Measurements from ENCODE around the gene TNIK. TPM values are rescaled to one million over a fixed set of nuclear protein-coding genes. Genes with fewer than 3 reads are reported as not detected.

Gene TNIK
- total and polyA plus RNA-seq, 4 donors, result 3.7 to 9.8 (median 5.2) TPM

DNA sequence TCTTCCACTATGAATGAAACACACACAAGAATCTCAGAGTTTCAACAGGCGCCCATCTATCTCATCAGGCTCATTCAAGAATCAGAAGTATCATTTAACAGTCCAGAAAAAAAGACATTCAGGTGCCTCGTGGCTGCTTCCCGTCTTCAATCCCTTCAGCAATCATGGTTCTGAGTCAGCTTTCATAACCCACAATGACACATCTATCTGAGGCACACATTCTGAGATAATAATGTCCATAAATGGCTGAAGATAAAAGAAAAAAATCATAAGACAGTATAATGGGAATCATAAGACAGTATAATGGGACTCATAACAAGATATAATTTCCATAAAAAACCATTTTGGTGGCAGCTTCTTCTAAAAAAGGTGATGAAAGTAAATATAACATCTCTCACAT lies 52.4 kb downstream of the TNIK start:
- Histone ChIP-seq H3K4me1 (ENCODE audit: control insufficient read depth in 4 of 4, insufficient read depth in 4 of 4, low read length in 3 of 4) (peaks cover 0 to 3% (median 0%) of the 10 kb centered on the region in 4 donors), H3K9ac (ENCODE audit: low read depth in 1 of 2, low read length in 2 of 2) (no peak overlapping the region), H3K27ac (ENCODE audit: low read depth in 1 of 2, low read length in 2 of 2) (no peak overlapping the region), H3K9me3 (ENCODE audit: control insufficient read depth in 4 of 4, low read length in 3 of 4) (no peaks in the 10 kb centered on the region), H3K4me3 (ENCODE audit: low read depth in 1 of 3, low read length in 3 of 3) (no peak overlapping the region), H3K27me3 (ENCODE audit: control insufficient read depth in 4 of 4, insufficient read depth in 4 of 4, low read length in 3 of 4) (no peaks in the 10 kb centered on the region), H3K36me3 (ENCODE audit: control insufficient read depth in 4 of 4, insufficient read depth in 3 of 4, low read depth in 1 of 4, low read length in 3 of 4) (no peaks in the 10 kb centered on the region)
- DNase-seq (ENCODE audit: low spot score), result no peak
- TF ChIP-seq FOXA1 (IDR thresholded peaks at IDR 0.05) (no peak), NR2F2 (IDR thresholded peaks at IDR 0.05) (no peak), EGR1 (IDR thresholded peaks at IDR 0.05; ENCODE audit: low read depth in 2 of 2) (no peak), HNF4G (IDR thresholded peaks at IDR 0.05) (no peak), HNF4A (conservative IDR thresholded peaks at IDR 0.05) (no peak), JUND (IDR thresholded peaks at IDR 0.05) (no peak), SP1 (IDR thresholded peaks at IDR 0.05) (no peak), YY1 (IDR thresholded peaks at IDR 0.05) (no peak), FOXA2 (IDR thresholded peaks at IDR 0.05) (no peak), RXRA (IDR thresholded peaks at IDR 0.05) (no peak), GABPA (IDR thresholded peaks at IDR 0.05 in 1 of 2, conservative IDR thresholded peaks at IDR 0.05 in 1 of 2) (no peak), TAF1 (conservative IDR thresholded peaks at IDR 0.05) (no peak), RAD21 (IDR thresholded peaks at IDR 0.05) (no peak), ATF3 (IDR thresholded peaks at IDR 0.05) (no peak)
- TF ChIP-seq, protein P1, sequence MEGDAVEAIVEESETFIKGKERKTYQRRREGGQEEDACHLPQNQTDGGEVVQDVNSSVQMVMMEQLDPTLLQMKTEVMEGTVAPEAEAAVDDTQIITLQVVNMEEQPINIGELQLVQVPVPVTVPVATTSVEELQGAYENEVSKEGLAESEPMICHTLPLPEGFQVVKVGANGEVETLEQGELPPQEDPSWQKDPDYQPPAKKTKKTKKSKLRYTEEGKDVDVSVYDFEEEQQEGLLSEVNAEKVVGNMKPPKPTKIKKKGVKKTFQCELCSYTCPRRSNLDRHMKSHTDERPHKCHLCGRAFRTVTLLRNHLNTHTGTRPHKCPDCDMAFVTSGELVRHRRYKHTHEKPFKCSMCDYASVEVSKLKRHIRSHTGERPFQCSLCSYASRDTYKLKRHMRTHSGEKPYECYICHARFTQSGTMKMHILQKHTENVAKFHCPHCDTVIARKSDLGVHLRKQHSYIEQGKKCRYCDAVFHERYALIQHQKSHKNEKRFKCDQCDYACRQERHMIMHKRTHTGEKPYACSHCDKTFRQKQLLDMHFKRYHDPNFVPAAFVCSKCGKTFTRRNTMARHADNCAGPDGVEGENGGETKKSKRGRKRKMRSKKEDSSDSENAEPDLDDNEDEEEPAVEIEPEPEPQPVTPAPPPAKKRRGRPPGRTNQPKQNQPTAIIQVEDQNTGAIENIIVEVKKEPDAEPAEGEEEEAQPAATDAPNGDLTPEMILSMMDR (IDR thresholded peaks at IDR 0.05; ENCODE audit: low read depth, low read length, missing input control), result no peak
- TF ChIP-seq, protein P2, sequence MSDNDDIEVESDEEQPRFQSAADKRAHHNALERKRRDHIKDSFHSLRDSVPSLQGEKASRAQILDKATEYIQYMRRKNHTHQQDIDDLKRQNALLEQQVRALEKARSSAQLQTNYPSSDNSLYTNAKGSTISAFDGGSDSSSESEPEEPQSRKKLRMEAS (IDR thresholded peaks at IDR 0.05), result no peak
- TF ChIP-seq, protein P3, sequence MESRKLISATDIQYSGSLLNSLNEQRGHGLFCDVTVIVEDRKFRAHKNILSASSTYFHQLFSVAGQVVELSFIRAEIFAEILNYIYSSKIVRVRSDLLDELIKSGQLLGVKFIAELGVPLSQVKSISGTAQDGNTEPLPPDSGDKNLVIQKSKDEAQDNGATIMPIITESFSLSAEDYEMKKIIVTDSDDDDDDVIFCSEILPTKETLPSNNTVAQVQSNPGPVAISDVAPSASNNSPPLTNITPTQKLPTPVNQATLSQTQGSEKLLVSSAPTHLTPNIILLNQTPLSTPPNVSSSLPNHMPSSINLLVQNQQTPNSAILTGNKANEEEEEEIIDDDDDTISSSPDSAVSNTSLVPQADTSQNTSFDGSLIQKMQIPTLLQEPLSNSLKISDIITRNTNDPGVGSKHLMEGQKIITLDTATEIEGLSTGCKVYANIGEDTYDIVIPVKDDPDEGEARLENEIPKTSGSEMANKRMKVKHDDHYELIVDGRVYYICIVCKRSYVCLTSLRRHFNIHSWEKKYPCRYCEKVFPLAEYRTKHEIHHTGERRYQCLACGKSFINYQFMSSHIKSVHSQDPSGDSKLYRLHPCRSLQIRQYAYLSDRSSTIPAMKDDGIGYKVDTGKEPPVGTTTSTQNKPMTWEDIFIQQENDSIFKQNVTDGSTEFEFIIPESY (IDR thresholded peaks at IDR 0.05), result no peak
- TF ChIP-seq, protein P4, sequence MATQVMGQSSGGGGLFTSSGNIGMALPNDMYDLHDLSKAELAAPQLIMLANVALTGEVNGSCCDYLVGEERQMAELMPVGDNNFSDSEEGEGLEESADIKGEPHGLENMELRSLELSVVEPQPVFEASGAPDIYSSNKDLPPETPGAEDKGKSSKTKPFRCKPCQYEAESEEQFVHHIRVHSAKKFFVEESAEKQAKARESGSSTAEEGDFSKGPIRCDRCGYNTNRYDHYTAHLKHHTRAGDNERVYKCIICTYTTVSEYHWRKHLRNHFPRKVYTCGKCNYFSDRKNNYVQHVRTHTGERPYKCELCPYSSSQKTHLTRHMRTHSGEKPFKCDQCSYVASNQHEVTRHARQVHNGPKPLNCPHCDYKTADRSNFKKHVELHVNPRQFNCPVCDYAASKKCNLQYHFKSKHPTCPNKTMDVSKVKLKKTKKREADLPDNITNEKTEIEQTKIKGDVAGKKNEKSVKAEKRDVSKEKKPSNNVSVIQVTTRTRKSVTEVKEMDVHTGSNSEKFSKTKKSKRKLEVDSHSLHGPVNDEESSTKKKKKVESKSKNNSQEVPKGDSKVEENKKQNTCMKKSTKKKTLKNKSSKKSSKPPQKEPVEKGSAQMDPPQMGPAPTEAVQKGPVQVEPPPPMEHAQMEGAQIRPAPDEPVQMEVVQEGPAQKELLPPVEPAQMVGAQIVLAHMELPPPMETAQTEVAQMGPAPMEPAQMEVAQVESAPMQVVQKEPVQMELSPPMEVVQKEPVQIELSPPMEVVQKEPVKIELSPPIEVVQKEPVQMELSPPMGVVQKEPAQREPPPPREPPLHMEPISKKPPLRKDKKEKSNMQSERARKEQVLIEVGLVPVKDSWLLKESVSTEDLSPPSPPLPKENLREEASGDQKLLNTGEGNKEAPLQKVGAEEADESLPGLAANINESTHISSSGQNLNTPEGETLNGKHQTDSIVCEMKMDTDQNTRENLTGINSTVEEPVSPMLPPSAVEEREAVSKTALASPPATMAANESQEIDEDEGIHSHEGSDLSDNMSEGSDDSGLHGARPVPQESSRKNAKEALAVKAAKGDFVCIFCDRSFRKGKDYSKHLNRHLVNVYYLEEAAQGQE (IDR thresholded peaks at IDR 0.05), result no peak
- WGBS, result 89% methylated on average over 3 of the region's 3 CpGs
